Measurements from ENCODE around the gene UCP2. TPM values are rescaled to one million over a fixed set of nuclear protein-coding genes. Genes with fewer than 3 reads are reported as not detected.
A peak's percentile ranks its signal among the peaks of the same experiment; 100 is the strongest.

UCP2 gene
- total and polyA plus RNA-seq, 9 of the 15 experiments (the other 6 are each of a cell fraction or from before 2014, with no cell fraction given) = 19.2 to 216 (median 87.9) TPM

DNA sequence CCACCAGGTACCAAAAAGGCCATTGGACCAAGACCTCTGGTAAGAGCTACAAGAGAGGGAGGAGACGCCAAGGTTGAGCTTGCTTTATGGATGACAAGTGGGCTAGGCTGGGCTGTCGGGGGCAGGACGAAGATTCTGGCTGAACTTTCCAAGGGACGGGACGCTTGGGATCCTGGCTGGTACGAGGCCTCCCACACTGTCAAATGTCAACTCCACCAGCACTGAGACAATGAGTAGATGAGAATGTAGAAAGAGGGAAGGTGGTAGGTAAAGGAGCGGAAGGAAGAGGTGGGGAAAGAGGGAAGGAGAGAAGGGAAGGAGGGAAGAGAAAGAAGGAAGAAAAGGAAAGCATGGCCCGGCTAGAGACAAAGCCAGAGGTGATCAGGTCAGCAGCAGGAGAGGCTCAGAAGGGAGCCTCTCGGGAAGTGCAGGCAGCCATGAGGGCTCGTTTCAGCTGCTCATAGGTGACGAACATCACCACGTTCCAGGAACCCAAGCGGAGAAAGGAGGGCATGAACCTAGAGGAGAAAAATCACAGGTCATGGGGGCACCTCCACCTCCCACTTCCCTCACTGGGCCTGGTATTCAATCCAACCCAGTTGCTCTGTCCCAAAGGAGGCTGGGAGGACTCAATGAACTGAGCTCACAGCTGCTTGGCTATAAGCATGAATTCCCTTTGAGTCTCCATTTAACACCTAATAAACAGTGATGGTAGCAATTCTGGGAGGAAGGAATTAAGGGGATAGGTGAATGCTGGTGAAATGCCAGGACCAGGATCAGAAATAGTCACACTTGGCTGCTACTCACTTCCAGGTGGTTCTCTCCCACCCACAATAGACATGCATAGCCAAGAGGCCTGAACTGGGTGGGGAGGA lies 7.8 kb downstream of the UCP2 start:
- TSS peak; percentile 25 for BruUV-seq (replicated peaks)
- ATAC-seq (no peak), DNase-seq (ENCODE audit: extremely low read depth in 1 of 4, low spot score in 3 of 4) (peak in 1 of 4 experiments; percentile 2), FAIRE-seq (no peak)
- Histone ChIP-seq H3K9ac (ENCODE audit: insufficient read depth in 1 of 2, low read depth in 2 of 2, low read length in 2 of 2) (peak overlapping the region in 1 of 2 experiments; percentile 69; a peak in 1 of 4 replicates), H3K9me1 (ENCODE audit: control insufficient read depth, insufficient read depth, low read length) (peaks cover 3% of the 10 kb centered on the region), H3K36me3 (ENCODE audit: control insufficient read depth, insufficient read depth, low read length) (peaks cover 61% of the 10 kb centered on the region), H3K4me2 (ENCODE audit: insufficient read depth, low read length) (no peak overlapping the region), H3K79me2 (ENCODE audit: control insufficient read depth, insufficient read depth, low read length) (peaks cover 17% of the 10 kb centered on the region), H3K4me3 (no peak overlapping the region), H3K27ac (ENCODE audit: extremely low read depth, low read depth, low read length) (no peak overlapping the region), H4K20me1 (replicated peaks; ENCODE audit: control insufficient read depth, insufficient read depth, low read length) (peaks cover 14% of the 10 kb centered on the region), H3K27me3 (ENCODE audit: control insufficient read depth in 2 of 2, insufficient read depth in 2 of 2, low read length in 2 of 2) (no peaks in the 10 kb centered on the region), H3K9me3 (replicated peaks; ENCODE audit: control insufficient read depth, insufficient read depth, low read depth, low read length) (no peaks in the 10 kb centered on the region), H2AFZ (ENCODE audit: low read depth, low read length) (no peak overlapping the region), H3K4me1 (replicated peaks in 1 of 2; ENCODE audit: control insufficient read depth in 2 of 2, insufficient read depth in 2 of 2, low read length in 2 of 2) (peaks cover 21 to 51% of the 10 kb centered on the region in 2 experiments; a peak in 4 of 5 replicates)
- TF ChIP-seq ZC3H4 (CRISPR knock-in tag; IDR thresholded peaks at IDR 0.05; ENCODE audit: borderline replicate concordance) (no peak), RBFOX2 (IDR thresholded peaks at IDR 0.05; ENCODE audit: low read depth, low read length) (0 out of 2 replicates have a peak, but pooled peaks have one; percentile 6), MXD1 (CRISPR knock-in tag; IDR thresholded peaks at IDR 0.05; ENCODE audit: borderline replicate concordance, poor library complexity, severe bottlenecking) (no peak), HSF4 (CRISPR knock-in tag; IDR thresholded peaks at IDR 0.05; ENCODE audit: borderline replicate concordance) (no peak)
- ChIA-PET POLR2A (interaction anchor here (0.5 to 5.7 kb wide), 7 partner anchors 6 to 111 kb away, joined by 3 to 54 read pairs (median 4); partner anchors contain the start of gene UCP2), CTCF (ENCODE audit: low intra/inter-chr PET ratio) (interaction anchor here (0.6 kb wide), 1 partner anchor 1007 kb away, joined by 8 read pairs; no protein-coding TSS in a partner anchor)
- in situ Hi-C loops (cut with MboI) (no loop called here), intact Hi-C loops (cut with micrococcal nuclease) (no loop called here)
- WGBS (ENCODE audit: insufficient coverage, low coverage, missing lambda C conversion rate) = 76% methylated on average over 11 of the region's 13 CpGs

Measured in K562 (cell line).